Testis (tissue), 3 donors: ENCODE data around the gene AGAP1. TPM values are rescaled to one million over a fixed set of nuclear protein-coding genes. Genes with fewer than 3 reads are reported as not detected.

Source experiments
- DNase-seq: peaks from one replicate; pipeline ENCODE4 v3.0.0-alpha.2; 2019
- H3K27ac ChIP-seq, 2 donors: fragments of 200-600 bp; sonication (generic); one replicate each; pipeline ENCODE4 v1.5.1; 2019
- H3K27me3 ChIP-seq: fragments of 200-600 bp; sonication (generic); one replicate; pipeline ENCODE4 v1.5.1; 2019
- H3K36me3 ChIP-seq: fragments of 200-600 bp; sonication (generic); one replicate; pipeline ENCODE4 v1.5.1; 2017; ENCODE audit warnings: low read depth; ENCODE audit errors: missing control alignments
- H3K4me1 ChIP-seq: fragments of 200-600 bp; sonication (generic); one replicate; pipeline ENCODE4 v1.5.1; 2019
- H3K4me3 ChIP-seq, 2 donors: fragments of 200-600 bp; sonication (generic); one replicate each; pipeline ENCODE4 v1.5.1; 2017 to 2019
- H3K9me3 ChIP-seq: fragments of 200-600 bp; sonication (generic); one replicate; pipeline ENCODE4 v1.5.1; 2017
- POLR2A ChIP-seq: fragments of 450-650 bp; IDR thresholded peaks from one replicate; pipeline ENCODE4 v1.6.1; 2017; ENCODE audit warnings: antibody characterized with exemption, mild to moderate bottlenecking, moderate library complexity
- WGBS, 2 donors: methylation state at CpG; one replicate each; pipeline ENCODE4 v1.1.5; 2018; 5-methylcytosine and 5-hydroxymethylcytosine counted together
- intact Hi-C: fragments of 100-400 bp; cut with DNase I; formaldehyde crosslinking; loops from one replicate; pipeline ENCODE4 v1.15.1; 2023; ENCODE audit warnings: low total_unique reads
- polyA plus RNA-seq: library from polyadenylated mRNA; stranded (reverse); fragments of 350-450 nt; fragmentation: Illumina TruSeq; extraction: RNeasy Lipid Tissue Mini Kit (QIAGEN cat#74804); gene quantifications from one replicate; pipeline ENCODE4 v1.2.3, GENCODE V29; 2014; ENCODE audit warnings: low read depth, low replicate concordance; ENCODE audit not compliant: insufficient read depth
- total RNA-seq, 2 donors: library from RNA; depleted of rRNA; stranded (reverse); fragments of >200 nt; gene quantifications; one replicate each; pipeline ENCODE4 v1.2.3, GENCODE V29; 2016
- TF ChIP-seq, protein P1 (sequence below), 3 experiments: fragments of 450-650 bp in 2 of 3; fragments of 200-600 bp in 1 of 3; sonication (generic) in 1 of 3; IDR thresholded peaks; one replicate each; pipeline ENCODE4 v1.5.1; 2016 to 2019; ENCODE audit warnings: antibody characterized with exemption in 3 of 3, mild to moderate bottlenecking in 2 of 3, moderate library complexity in 1 of 3

The AGAP1 gene
- total and polyA plus RNA-seq, 3 donors from 2014 or later = 21.4 to 45.5 (median 40.7) TPM

DNA sequence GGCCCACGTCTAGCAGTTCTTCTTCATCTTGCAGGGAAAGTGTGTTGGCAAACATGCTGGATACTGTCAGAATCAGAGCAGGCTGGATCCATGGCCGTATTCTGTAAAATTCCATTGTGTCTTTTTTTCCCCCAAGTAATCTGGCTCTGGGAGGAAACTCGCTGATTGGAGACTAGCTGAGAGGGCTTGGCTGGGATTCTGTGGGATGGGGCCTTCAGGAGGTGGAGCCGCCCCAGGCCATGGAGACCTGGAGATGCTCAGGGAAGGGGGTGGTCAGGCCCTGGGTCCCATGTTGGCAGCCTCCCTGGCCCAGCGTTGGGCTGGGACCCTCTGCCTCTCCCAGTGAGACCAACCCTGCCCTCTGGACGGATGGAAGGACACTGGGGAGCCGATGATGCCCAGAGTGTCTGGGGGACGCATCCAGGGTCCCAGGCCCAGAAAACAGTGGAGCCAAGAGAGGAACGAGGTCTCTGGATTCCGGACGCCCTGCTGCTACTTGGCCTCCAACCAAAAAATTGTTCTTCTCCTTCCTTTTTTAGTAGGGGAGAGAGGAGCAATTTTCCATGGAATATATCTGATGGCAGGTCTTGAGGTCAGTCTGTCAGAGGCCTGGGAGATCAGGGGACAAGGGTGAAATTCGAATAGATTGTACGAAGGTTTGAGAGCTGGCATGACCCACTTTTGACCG lies 114.5 kb downstream of the AGAP1 start:
- Histone ChIP-seq H3K4me3 (no peak overlapping the region), H3K36me3 (no peaks in the 10 kb centered on the region), H3K27me3 (no peaks in the 10 kb centered on the region), H3K27ac (peak overlapping the region; percentile 37 to 70), H3K4me1 (peaks cover 20% of the 10 kb centered on the region), H3K9me3 (no peaks in the 10 kb centered on the region)
- intact Hi-C loops = no loop called here
- TF ChIP-seq, protein P1, sequence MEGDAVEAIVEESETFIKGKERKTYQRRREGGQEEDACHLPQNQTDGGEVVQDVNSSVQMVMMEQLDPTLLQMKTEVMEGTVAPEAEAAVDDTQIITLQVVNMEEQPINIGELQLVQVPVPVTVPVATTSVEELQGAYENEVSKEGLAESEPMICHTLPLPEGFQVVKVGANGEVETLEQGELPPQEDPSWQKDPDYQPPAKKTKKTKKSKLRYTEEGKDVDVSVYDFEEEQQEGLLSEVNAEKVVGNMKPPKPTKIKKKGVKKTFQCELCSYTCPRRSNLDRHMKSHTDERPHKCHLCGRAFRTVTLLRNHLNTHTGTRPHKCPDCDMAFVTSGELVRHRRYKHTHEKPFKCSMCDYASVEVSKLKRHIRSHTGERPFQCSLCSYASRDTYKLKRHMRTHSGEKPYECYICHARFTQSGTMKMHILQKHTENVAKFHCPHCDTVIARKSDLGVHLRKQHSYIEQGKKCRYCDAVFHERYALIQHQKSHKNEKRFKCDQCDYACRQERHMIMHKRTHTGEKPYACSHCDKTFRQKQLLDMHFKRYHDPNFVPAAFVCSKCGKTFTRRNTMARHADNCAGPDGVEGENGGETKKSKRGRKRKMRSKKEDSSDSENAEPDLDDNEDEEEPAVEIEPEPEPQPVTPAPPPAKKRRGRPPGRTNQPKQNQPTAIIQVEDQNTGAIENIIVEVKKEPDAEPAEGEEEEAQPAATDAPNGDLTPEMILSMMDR (IDR thresholded peaks at IDR 0.05) = no peak
- no peak for TF ChIP-seq POLR2A
- 54 to 58% methylated on average over 13 to 14 of the region's 14 CpGs for WGBS, 2 donors
- DNase-seq = peak; percentile 22

DNA sequence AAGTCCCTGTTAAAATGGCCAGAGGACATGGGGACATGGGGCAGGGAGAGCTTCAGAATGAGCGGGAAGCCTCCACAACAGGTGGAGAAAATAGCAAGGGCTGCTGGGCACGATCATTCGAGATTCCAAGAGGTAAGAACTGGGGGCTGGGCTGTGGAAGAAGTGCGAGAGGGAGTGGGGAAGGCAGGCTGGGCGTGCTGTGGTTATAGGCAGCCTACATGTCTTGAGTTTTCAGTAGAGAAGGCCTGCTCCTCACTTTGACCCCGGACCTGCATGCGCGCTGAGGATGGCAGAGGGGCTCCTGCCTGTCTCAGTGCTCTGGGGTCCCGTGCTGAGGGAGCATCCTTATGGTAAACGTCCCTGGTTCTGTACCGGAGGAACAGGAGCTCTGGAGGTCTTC lies 115.5 kb downstream of the AGAP1 start:
- Histone ChIP-seq H3K27ac (peak overlapping the region in 1 of 2 donors; percentile 70), H3K36me3 (no peaks in the 10 kb centered on the region), H3K4me3 (no peak overlapping the region), H3K27me3 (no peaks in the 10 kb centered on the region), H3K9me3 (no peaks in the 10 kb centered on the region), H3K4me1 (peaks cover 20% of the 10 kb centered on the region)
- TF ChIP-seq POLR2A = no peak
- TF ChIP-seq, protein P1 (IDR thresholded peaks at IDR 0.05) = no peak
- no peak for DNase-seq
- WGBS, 2 donors = 89 to 95% methylated on average over 9 to 11 of the region's 11 CpGs
- intact Hi-C loops = no loop called here

DNA sequence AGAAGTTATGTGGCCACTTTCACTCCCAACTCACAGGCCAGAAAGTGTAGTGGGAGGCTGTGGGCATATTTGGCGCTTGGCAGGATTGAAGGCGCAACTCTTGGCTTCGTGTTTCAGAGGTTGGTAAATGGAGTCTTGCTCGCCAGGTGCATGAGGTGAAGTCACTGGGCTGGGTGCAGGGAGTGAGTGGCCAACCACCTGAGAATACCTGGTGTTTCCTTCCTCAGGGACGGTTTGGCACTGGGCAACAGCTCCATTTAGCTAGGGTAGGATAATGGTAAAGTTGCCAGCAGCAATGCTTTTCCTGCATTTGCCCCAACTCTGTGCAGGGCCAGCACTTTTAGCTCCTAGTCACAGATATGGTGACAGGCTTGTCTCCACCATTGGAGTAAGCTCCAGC lies 115.9 kb downstream of the AGAP1 start:
- H3K36me3 ChIP-seq = no peaks in the 10 kb centered on the region
- intact Hi-C loops = no loop called here
- peaks cover 20% of the 10 kb centered on the region for H3K4me1 ChIP-seq

DNA sequence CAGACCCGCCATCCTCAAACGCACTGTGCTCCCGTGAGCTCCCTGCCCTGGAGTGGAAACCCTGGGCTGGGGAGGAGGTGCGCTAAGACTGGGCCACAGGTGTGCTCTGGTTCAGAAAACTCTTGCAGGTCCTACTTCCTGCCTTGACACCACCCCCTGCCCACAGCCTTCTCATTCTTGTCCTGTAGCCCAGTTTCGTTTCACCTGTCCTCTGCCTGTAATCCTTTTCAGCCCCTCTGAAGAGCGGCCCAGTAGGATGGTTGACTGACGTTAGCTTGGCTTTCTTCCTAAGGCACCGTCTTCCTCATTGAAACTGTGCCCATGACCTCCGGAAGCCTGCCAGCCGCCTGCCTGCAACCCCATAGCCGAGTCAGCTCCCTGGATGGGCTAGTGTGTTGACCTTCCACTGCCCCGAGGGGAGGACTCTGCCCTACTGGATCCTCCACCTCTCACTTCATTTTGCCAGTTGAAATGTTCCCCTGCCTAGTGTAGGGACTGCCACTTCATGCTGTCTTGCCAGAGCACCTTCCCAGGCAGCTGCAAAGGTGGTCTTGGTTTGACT lies 116.9 kb downstream of the AGAP1 start:
- Histone ChIP-seq H3K27ac (no peak overlapping the region), H3K27me3 (no peaks in the 10 kb centered on the region), H3K4me3 (no peak overlapping the region), H3K36me3 (no peaks in the 10 kb centered on the region), H3K9me3 (no peaks in the 10 kb centered on the region), H3K4me1 (peaks cover 15% of the 10 kb centered on the region)
- no peak for TF ChIP-seq POLR2A
- TF ChIP-seq, protein P1 (IDR thresholded peaks at IDR 0.05) = no peak
- 94 to 96% methylated on average over 12 of the region's 12 CpGs for WGBS, 2 donors
- no peak for DNase-seq
- intact Hi-C loops = no loop called here

More for the DNA sequence above, 115.9 kb downstream of the AGAP1 start:
- WGBS, 2 donors = 92 to 100% methylated on average over 5 of the region's 5 CpGs
- Histone ChIP-seq H3K27me3 (no peaks in the 10 kb centered on the region), H3K27ac (peak overlapping the region in 1 of 2 donors; percentile 70), H3K4me3 (no peak overlapping the region), H3K9me3 (no peaks in the 10 kb centered on the region)
- no peak for DNase-seq
- TF ChIP-seq POLR2A = no peak
- TF ChIP-seq, protein P1 (IDR thresholded peaks at IDR 0.05) = no peak
